Tibial artery (tissue), 4 donors: Measurements from ENCODE around the gene SIL1.

Experiments
- DNase-seq, 2 donors: peaks; one replicate each; pipeline ENCODE4 v3.0.0-alpha.2; 2019
- H3K27ac ChIP-seq, 2 donors: fragments of 200-600 bp; sonication (generic) in 1 of 2; 1 replicate in 1 of 2; 2 replicates in 1 of 2; pipeline ENCODE4 v1.5.1; 2018 to 2019; ENCODE audit warnings: mild to moderate bottlenecking in 1 of 2
- H3K27me3 ChIP-seq, 2 donors: fragments of 200-600 bp; sonication (generic) in 1 of 2; one replicate each; pipeline versions ENCODE4 v1.5.1 to v1.6.0; 2016 to 2019
- H3K36me3 ChIP-seq, 3 donors: fragments of 200-600 bp; sonication (generic) in 2 of 3; one replicate each; pipeline ENCODE4 v1.5.1; 2016 to 2019; ENCODE audit warnings: mild to moderate bottlenecking in 2 of 3
- H3K4me1 ChIP-seq, 4 donors: fragments of 200-600 bp; sonication (generic) in 2 of 4; 1 replicate in 3 of 4; 2 replicates in 1 of 4; pipeline ENCODE4 v1.5.1; 2016 to 2019
- H3K4me3 ChIP-seq, 2 donors: fragments of 200-600 bp; sonication (generic) in 1 of 2; 1 replicate in 1 of 2; 2 replicates in 1 of 2; pipeline ENCODE4 v1.5.1; 2018 to 2019; ENCODE audit warnings: mild to moderate bottlenecking in 2 of 2
- H3K9me3 ChIP-seq, 3 donors: fragments of 200-600 bp; sonication (generic) in 1 of 3; one replicate each; pipeline ENCODE4 v1.5.1; 2016 to 2019
- intact Hi-C: fragments of 100-400 bp; cut with DNase I; formaldehyde crosslinking; loops from one replicate; pipeline ENCODE4 v1.15.0; 2023; ENCODE audit warnings: low total_unique reads
- TF ChIP-seq, protein P1 (sequence below), 2 experiments: fragments of 200-600 bp in 1 of 2; fragments of 450-650 bp in 1 of 2; IDR thresholded peaks; one replicate each; pipeline ENCODE4 v1.5.1; 2017 to 2019; ENCODE audit warnings: antibody characterized with exemption in 2 of 2, mild to moderate bottlenecking in 1 of 2, moderate library complexity in 1 of 2

Gene SIL1

GRCh38 chr5:138979684-138980280, 218.4 kb downstream of the SIL1 start:
- intact Hi-C loops: no loop called here
- no peak for DNase-seq

GRCh38 chr5:138978581-138978980, 219.6 kb downstream of the SIL1 start:
- TF ChIP-seq, protein P1, sequence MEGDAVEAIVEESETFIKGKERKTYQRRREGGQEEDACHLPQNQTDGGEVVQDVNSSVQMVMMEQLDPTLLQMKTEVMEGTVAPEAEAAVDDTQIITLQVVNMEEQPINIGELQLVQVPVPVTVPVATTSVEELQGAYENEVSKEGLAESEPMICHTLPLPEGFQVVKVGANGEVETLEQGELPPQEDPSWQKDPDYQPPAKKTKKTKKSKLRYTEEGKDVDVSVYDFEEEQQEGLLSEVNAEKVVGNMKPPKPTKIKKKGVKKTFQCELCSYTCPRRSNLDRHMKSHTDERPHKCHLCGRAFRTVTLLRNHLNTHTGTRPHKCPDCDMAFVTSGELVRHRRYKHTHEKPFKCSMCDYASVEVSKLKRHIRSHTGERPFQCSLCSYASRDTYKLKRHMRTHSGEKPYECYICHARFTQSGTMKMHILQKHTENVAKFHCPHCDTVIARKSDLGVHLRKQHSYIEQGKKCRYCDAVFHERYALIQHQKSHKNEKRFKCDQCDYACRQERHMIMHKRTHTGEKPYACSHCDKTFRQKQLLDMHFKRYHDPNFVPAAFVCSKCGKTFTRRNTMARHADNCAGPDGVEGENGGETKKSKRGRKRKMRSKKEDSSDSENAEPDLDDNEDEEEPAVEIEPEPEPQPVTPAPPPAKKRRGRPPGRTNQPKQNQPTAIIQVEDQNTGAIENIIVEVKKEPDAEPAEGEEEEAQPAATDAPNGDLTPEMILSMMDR (IDR thresholded peaks at IDR 0.05): no peak
- H3K36me3 ChIP-seq: no peaks in the 10 kb centered on the region
- no peaks in the 10 kb centered on the region for H3K27me3 ChIP-seq
- peaks cover 0 to 58% (median 38%) of the 10 kb centered on the region in 4 donors for H3K4me1 ChIP-seq
- intact Hi-C loops: no loop called here
- no peak overlapping the region for H3K4me3 ChIP-seq
- H3K27ac ChIP-seq: no peak overlapping the region
- H3K9me3 ChIP-seq: no peaks in the 10 kb centered on the region
- no peak for DNase-seq

More at GRCh38 chr5:138979684-138980280, 218.4 kb downstream of the SIL1 start:
- Histone ChIP-seq H3K9me3 (no peaks in the 10 kb centered on the region), H3K4me3 (no peak overlapping the region), H3K27ac (no peak overlapping the region), H3K4me1 (peaks cover 0 to 49% (median 28%) of the 10 kb centered on the region in 4 donors), H3K36me3 (no peaks in the 10 kb centered on the region), H3K27me3 (no peaks in the 10 kb centered on the region)
- TF ChIP-seq, protein P1 (IDR thresholded peaks at IDR 0.05): no peak

GRCh38 chr5:138978080-138978479, 220.1 kb downstream of the SIL1 start:
- DNase-seq: no peak
- intact Hi-C loops: no loop called here
- TF ChIP-seq, protein P1 (IDR thresholded peaks at IDR 0.05): no peak
- H3K4me1 ChIP-seq: peaks cover 0 to 63% (median 42%) of the 10 kb centered on the region in 4 donors
- no peaks in the 10 kb centered on the region for H3K27me3 ChIP-seq
- H3K9me3 ChIP-seq: no peaks in the 10 kb centered on the region
- H3K4me3 ChIP-seq: no peak overlapping the region
- no peaks in the 10 kb centered on the region for H3K36me3 ChIP-seq
- H3K27ac ChIP-seq: no peak overlapping the region

- Histone ChIP-seq H3K4me1 (peaks cover 0 to 66% (median 45%) of the 10 kb centered on the region in 4 donors), H3K27ac (peak overlapping the region; percentile 52 to 68), H3K4me3 (no peak overlapping the region), H3K27me3 (no peaks in the 10 kb centered on the region), H3K36me3 (no peaks in the 10 kb centered on the region), H3K9me3 (no peaks in the 10 kb centered on the region)
- DNase-seq: peak in 1 of 2 donors; percentile 51
- TF ChIP-seq, protein P1 (IDR thresholded peaks at IDR 0.05): no peak
- intact Hi-C loops: no loop called here
Measured at GRCh38 chr5:138975098-138975847, 222.9 kb downstream of the SIL1 start.

- H3K4me3 ChIP-seq: no peak overlapping the region
- H3K27ac ChIP-seq: peak overlapping the region; percentile 52 to 68
- intact Hi-C loops: no loop called here
- DNase-seq: peak; percentile 68 to 72
- peaks cover 0 to 61% (median 43%) of the 10 kb centered on the region in 4 donors for H3K4me1 ChIP-seq
- no peaks in the 10 kb centered on the region for H3K27me3 ChIP-seq
- TF ChIP-seq, protein P1 (IDR thresholded peaks at IDR 0.05): no peak
- no peaks in the 10 kb centered on the region for H3K36me3 ChIP-seq
- no peaks in the 10 kb centered on the region for H3K9me3 ChIP-seq
Measured at GRCh38 chr5:138974227-138975063, 223.7 kb downstream of the SIL1 start.
